Hindlimb muscle (tissue), 1 donor: ENCODE measurements around the gene FLYWCH2. TPM values are rescaled to one million over a fixed set of nuclear protein-coding genes. Genes with fewer than 3 reads are reported as not detected.
A peak's percentile ranks its signal among the peaks of the same experiment; 100 is the strongest.

Experiments used
- DNase-seq: peaks from one replicate; pipeline ENCODE4 v3.0.0-alpha.2; 2013
- polyA plus RNA-seq: library from polyadenylated mRNA; unstranded; fragments of 120-200 nt; gene quantifications from one replicate; pipeline ENCODE4 v1.2.1, GENCODE V29; 2013; ENCODE audit not compliant: insufficient read length

The FLYWCH2 gene
- polyA plus RNA-seq, 1 donor: 16.1 TPM

DNA sequence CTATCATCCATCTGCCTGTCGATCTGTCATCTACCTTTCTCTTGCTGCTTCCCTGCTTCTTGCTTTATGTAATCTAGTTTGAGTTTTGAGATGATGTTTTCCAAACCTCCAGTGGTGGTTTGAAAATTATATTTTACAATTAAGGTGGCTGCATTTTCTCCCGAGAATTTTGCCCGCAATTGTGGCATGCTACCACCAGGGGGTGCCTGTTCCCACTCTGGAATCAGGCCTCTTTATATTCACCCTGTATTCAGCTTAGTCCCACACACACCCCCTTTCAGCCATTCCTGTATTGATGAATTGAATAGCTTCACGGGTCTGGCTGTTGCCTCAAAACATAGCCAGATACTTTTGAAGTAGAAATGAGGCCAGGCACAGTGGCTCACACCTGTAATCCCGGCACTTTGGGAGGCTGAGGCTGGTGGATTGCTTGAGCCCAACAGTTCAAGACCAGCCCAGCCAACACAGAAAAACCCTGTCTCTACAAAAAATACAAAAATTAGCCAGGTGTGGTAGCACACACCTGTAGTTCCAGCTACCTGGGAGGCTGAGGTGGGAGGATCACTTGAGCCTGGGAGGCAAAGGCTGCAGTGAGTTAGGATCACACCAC is 28.2 kb upstream of the FLYWCH2 start:
- DNase-seq: no peak

DNA sequence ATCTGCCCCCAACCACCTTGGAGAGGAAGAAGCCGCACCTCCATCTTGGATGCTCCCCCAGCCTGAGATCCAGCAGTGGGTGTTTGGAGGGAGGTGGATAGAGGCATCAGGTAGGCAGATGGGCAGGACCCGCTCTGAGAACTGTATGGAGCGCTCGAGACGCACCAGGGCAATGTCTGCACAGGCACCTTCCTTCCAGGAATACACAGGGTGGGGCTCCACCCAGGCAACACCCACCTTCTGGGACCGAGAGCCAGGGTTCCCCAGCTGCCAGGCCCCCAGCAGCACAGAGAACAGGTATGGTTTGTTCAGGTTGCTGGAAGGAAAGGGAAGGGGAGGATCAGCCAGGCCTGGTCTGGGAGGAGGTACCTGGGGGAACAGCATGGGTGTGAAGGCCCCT is 27.5 kb upstream of the FLYWCH2 start:
- no peak for DNase-seq

GRCh38 chr16:2856061-2856670 is 26.8 kb upstream of the FLYWCH2 start:
- no peak for DNase-seq

- no peak for DNase-seq
These were observed 26.1 kb upstream of the FLYWCH2 start for GRCh38 chr16:2856686-2857450.

GRCh38 chr16:2857451-2858244 is 25.4 kb upstream of the FLYWCH2 start, which contains the start of gene PRSS22:
Gene PRSS22 (minus strand): TSS chr16:2858170. CDS start chr16:2858104, 66 bp downstream.
- DNase-seq: no peak

GRCh38 chr16:2858245-2859025 is 24.6 kb upstream of the FLYWCH2 start:
- no peak for DNase-seq

GRCh38 chr16:2859686-2860265 is 23.2 kb upstream of the FLYWCH2 start:
- DNase-seq: no peak

DNA sequence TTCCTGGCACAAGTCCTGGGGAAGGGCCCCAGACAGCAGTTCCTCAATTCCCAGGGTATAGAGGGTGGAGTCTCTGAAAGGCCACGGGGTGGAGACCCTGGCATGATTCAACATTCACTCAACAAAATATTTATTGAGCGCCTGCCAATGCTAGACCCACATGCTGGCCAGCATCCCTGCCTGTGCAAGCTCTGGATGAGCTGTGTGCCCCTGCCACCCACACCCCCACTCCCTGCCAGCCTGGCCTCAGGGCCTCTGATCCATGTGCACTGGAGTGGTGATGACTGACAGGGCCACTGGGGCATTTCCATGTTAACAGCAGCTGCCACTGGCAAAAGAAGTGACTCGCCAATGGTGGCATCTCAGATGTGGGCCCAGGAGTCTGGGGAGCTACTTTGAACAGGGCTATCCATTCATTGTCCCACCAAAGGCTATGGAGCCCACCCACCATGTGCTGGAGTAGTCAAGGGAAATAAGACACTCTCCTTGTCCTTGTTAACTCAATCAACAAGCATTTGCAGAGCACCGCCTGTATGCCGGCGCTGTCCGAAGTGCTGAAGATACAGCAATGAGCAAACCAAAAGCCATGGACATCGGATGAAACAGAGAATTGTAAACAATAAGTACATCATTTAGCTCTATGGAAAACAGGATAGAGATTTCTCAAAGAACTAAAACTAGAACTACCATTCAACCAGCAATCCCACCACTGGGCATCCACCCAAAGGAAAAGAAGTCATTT is 22.0 kb upstream of the FLYWCH2 start:
- DNase-seq: no peak

GRCh38 chr16:2865651-2866050 is 17.4 kb upstream of the FLYWCH2 start:
- no peak for DNase-seq

GRCh38 chr16:2866431-2866830 is 16.6 kb upstream of the FLYWCH2 start:
- no peak for DNase-seq

DNA sequence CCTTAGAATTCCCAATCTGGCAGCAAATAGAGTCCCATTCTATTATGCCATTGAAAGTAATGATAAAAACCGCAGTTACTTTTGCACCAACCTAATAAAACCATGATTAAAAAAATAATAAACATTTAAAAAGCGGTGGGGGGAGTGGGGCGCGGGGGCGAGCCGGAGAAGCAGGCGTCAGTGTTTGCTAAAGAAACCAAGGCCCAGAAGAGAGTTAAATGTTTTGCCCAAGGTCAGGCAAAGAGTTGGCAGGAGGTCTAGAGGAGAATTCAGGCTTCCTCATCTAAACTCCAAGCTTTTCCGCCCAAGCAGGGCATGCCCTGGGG is 15.4 kb upstream of the FLYWCH2 start:
- DNase-seq: no peak

- DNase-seq: peak; percentile 91
These were observed 14.8 kb upstream of the FLYWCH2 start for GRCh38 chr16:2867987-2868789.

GRCh38 chr16:2871926-2872325 is 11.1 kb upstream of the FLYWCH2 start:
- no peak for DNase-seq

GRCh38 chr16:2874032-2874911 is 8.7 kb upstream of the FLYWCH2 start:
- no peak for DNase-seq

DNA sequence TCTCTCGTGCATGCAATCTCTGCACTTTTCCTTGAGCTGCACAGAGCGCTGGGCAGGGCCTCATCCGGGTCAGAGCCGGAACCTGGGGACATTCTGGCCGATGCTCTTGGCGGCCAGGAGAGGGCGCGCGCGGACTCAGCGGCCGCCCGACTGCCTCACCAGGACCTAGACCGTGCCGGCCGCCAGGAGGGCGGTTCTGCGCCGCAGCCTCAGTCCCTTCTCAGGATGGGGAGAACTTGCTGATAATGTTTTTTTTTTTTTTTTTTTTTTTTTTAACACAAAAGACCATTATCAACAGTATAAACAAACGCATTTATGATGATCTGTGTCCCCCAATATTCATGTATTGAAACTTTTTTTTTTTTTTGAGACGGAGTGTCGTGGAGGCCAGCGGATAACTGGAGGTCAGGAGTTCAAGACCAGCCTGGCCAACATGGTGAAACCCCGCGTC is 8.1 kb upstream of the FLYWCH2 start:
- DNase-seq: peak; percentile 81

- no peak for DNase-seq
These were observed 3.0 kb upstream of the FLYWCH2 start for GRCh38 chr16:2879854-2880508.

- DNase-seq: peak; percentile 20
These were observed 999 bp upstream of the FLYWCH2 start for GRCh38 chr16:2881783-2882649.
